Measurements from ENCODE around the gene SLC14A1. TPM values are rescaled to one million over a fixed set of nuclear protein-coding genes. Genes with fewer than 3 reads are reported as not detected.

The SLC14A1 gene
- total RNA-seq, 2 experiments from 2014 or later: 5.2 to 5.3 TPM

DNA sequence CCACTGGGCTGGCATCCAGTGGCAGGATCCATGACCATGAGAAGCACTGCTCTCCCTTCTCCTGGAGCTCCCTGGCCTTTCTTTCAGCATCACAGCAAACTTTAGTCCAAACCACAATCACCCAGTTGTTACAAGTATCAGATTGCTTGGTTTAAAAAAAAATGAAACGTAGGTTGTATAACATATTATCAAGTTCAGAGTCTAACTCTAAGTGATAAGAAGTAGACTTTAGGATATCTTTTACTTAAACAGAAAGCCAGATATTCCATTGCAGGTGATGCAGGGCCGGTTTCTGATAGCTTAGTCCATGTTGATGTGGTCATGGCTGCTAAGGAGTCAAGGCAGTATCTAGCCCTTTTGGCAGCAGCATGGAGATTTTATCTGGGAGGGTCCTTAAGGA, 24.5 kb downstream of the SLC14A1 start:
- no peak overlapping the region for H3K27ac ChIP-seq (ENCODE audit: low read depth in 1 of 2, low read length in 2 of 2)
- Mint-ChIP-seq H3K4me3 (no peak overlapping the region), H3K9me3 (no peaks in the 10 kb centered on the region), H3K27ac (no peak overlapping the region), H3K36me3 (ENCODE audit: low read depth) (no peaks in the 10 kb centered on the region), H3K4me1 (ENCODE audit: low read depth) (no peaks in the 10 kb centered on the region), H3K27me3 (peaks cover 4% of the 10 kb centered on the region)
- intact Hi-C loops (cut with DNase I, micrococcal nuclease): no loop called here
- DNase-seq (no peak), ATAC-seq (ENCODE audit: poor library complexity) (no peak)
- H3K36me3 ChIP-seq (ENCODE audit: insufficient read depth, low read length): no peaks in the 10 kb centered on the region
- H3K4me1 ChIP-seq (ENCODE audit: insufficient read depth, low read length): no peaks in the 10 kb centered on the region
- H3K4me3 ChIP-seq (ENCODE audit: low read length): no peak overlapping the region
- CTCF ChIA-PET: no interaction called here
- H3K9me3 ChIP-seq (ENCODE audit: control insufficient read depth in 1 of 2, insufficient read depth in 1 of 2, low read length in 2 of 2): no peaks in the 10 kb centered on the region
- TF ChIP-seq, protein P1, sequence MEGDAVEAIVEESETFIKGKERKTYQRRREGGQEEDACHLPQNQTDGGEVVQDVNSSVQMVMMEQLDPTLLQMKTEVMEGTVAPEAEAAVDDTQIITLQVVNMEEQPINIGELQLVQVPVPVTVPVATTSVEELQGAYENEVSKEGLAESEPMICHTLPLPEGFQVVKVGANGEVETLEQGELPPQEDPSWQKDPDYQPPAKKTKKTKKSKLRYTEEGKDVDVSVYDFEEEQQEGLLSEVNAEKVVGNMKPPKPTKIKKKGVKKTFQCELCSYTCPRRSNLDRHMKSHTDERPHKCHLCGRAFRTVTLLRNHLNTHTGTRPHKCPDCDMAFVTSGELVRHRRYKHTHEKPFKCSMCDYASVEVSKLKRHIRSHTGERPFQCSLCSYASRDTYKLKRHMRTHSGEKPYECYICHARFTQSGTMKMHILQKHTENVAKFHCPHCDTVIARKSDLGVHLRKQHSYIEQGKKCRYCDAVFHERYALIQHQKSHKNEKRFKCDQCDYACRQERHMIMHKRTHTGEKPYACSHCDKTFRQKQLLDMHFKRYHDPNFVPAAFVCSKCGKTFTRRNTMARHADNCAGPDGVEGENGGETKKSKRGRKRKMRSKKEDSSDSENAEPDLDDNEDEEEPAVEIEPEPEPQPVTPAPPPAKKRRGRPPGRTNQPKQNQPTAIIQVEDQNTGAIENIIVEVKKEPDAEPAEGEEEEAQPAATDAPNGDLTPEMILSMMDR (IDR thresholded peaks at IDR 0.05): no peak
- no peaks in the 10 kb centered on the region for H3K27me3 ChIP-seq (ENCODE audit: control insufficient read depth in 1 of 2, insufficient read depth in 2 of 2, low read length in 2 of 2)
- POLR2A ChIA-PET: no interaction called here

- H3K4me1 Mint-ChIP-seq (ENCODE audit: low read depth): no peaks in the 10 kb centered on the region
Observed at GRCh38 chr18:45749918-45750689, 26.1 kb downstream of the SLC14A1 start.

DNA sequence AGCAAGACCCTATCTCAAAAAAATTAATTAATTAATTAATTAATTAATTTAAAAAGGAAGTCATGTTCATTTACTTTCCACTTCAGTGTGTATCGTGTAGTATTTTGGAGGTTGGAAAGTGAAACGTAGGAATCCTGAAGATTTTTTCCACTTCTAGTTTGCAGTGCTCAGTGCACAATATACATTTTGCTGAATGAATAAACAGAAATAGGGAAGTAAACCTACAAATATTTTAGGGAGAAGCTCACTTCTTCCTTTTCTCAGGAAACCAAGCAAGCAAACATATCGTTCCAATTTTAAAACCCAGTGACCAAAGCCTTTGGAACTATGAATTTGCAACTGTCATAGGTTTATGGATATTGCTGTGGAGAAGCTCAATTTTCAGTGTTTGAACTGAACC, 27.8 kb downstream of the SLC14A1 start:
- DNase-seq: no peak
- POLR2A ChIA-PET: interaction anchor here (0.6 kb wide), 1 partner anchor 17 kb away, joined by 3 read pairs; no protein-coding TSS in a partner anchor
- peaks cover 33% of the 10 kb centered on the region for H3K27me3 Mint-ChIP-seq

More at GRCh38 chr18:45749918-45750689, 26.1 kb downstream of the SLC14A1 start:
- Mint-ChIP-seq H3K4me3 (no peak overlapping the region), H3K9me3 (no peaks in the 10 kb centered on the region), H3K27ac (no peak overlapping the region), H3K27me3 (peaks cover 19% of the 10 kb centered on the region), H3K36me3 (ENCODE audit: low read depth) (no peaks in the 10 kb centered on the region)
- Histone ChIP-seq H3K36me3 (ENCODE audit: insufficient read depth, low read length) (no peaks in the 10 kb centered on the region), H3K9me3 (ENCODE audit: control insufficient read depth in 1 of 2, insufficient read depth in 1 of 2, low read length in 2 of 2) (no peaks in the 10 kb centered on the region), H3K4me1 (ENCODE audit: insufficient read depth, low read length) (no peaks in the 10 kb centered on the region), H3K27ac (ENCODE audit: low read depth in 1 of 2, low read length in 2 of 2) (no peak overlapping the region), H3K4me3 (ENCODE audit: low read length) (no peak overlapping the region), H3K27me3 (ENCODE audit: control insufficient read depth in 1 of 2, insufficient read depth in 2 of 2, low read length in 2 of 2) (no peaks in the 10 kb centered on the region)
- CTCF ChIA-PET: interaction anchor here (1.2 kb wide), 1 partner anchor 13 kb away, joined by 3 read pairs; no protein-coding TSS in a partner anchor
- intact Hi-C loops (cut with DNase I, micrococcal nuclease): no loop called here
- POLR2A ChIA-PET: no interaction called here
- ATAC-seq (ENCODE audit: poor library complexity) (no peak), DNase-seq (no peak)
- TF ChIP-seq, protein P1 (IDR thresholded peaks at IDR 0.05): no peak

More for the DNA sequence above, 27.8 kb downstream of the SLC14A1 start:
- no peak overlapping the region for H3K27ac ChIP-seq (ENCODE audit: low read depth in 1 of 2, low read length in 2 of 2)
- no peaks in the 10 kb centered on the region for H3K36me3 ChIP-seq (ENCODE audit: insufficient read depth, low read length)
- no peak overlapping the region for H3K4me3 ChIP-seq (ENCODE audit: low read length)
- no peaks in the 10 kb centered on the region for H3K4me1 Mint-ChIP-seq (ENCODE audit: low read depth)
- ATAC-seq (ENCODE audit: poor library complexity): no peak
- H3K4me3 Mint-ChIP-seq: no peak overlapping the region
- H3K27ac Mint-ChIP-seq: no peak overlapping the region
- no peaks in the 10 kb centered on the region for H3K9me3 ChIP-seq (ENCODE audit: control insufficient read depth in 1 of 2, insufficient read depth in 1 of 2, low read length in 2 of 2)
- no peaks in the 10 kb centered on the region for H3K9me3 Mint-ChIP-seq
- H3K4me1 ChIP-seq (ENCODE audit: insufficient read depth, low read length): no peaks in the 10 kb centered on the region
- H3K27me3 ChIP-seq (ENCODE audit: control insufficient read depth in 1 of 2, insufficient read depth in 2 of 2, low read length in 2 of 2): peaks cover 0 to 3% of the 10 kb centered on the region in 2 experiments
- TF ChIP-seq, protein P1 (IDR thresholded peaks at IDR 0.05): no peak
- H3K36me3 Mint-ChIP-seq (ENCODE audit: low read depth): no peaks in the 10 kb centered on the region
- intact Hi-C loops (cut with DNase I, micrococcal nuclease): no loop called here
- CTCF ChIA-PET: no interaction called here
